HG02610 (cell line): ENCODE data around the gene ADAP1.

ENCODE experiments used
- ATAC-seq: cut with Tn5 transposase; IDR thresholded peaks from one replicate; pipeline ENCODE4 v1.9.1; 2021; ENCODE audit warnings: mild to moderate bottlenecking, moderate library complexity; ENCODE audit not compliant: unreplicated experiment

ADAP1 gene

DNA sequence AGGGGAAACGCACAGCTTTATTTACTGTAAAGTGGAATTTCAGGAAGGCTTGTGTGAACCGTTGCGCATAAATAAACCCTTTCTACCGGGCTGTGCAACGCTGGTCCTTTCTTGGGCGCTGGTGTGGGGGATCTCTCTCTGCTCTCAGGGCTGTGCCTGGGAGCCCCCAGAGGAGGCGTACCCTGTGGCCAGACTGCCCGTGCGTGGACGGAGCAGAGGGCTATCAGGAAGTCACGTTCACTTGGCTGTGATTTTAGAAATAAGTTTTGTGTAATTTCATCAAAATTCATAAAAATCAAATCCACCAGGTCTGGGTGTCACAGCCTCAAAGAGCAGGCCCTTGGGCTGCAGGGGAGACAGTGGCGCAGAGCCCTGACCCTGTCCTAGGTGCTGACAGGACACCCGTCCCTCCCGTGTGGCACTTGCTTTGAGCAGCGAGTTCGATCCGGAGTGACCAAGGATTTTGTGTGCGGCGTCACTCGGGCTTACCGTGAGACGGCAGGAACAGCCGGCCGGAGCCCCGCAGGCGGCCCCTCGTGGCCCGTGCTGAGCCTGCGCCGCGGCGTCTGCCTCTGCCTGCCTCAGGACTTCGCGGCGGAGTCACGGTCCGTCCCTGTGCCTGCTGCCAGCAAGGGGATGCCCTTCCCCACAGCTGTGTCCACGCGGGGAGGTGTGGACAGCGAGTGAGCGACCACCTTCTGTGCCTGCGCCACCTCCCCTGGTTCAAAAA is 58.0 kb downstream of the ADAP1 start:
- ATAC-seq, result no peak

DNA sequence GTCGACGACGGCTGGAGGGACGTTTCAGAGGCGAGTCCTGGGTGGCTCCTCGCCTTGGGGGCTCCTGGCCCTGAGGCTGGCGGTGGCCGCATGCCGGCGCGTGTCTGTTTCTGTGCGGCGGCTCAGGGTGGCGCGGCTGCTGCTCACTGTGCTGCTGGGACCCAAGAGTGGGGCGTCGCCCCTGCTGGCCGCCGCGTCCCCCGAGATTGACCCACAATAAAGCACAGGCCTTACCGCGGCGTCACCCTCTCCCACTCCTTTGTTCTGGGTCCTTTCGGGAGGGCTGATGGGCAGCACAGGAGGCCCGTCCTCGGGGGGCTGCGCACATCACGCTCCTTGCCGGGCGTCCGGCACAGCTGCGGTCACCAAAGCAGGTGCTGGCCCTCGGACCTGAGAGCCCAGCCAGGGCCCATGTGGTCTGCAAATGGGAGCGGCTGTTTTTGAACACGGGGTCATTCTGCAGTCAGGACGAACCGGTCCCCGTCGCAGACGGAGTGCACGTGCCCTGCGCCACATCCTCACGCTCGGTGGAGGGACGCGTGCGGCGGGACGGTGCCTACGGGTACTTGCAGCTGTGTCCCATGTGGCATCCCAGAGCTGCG is 58.9 kb downstream of the ADAP1 start:
- no peak for ATAC-seq

DNA sequence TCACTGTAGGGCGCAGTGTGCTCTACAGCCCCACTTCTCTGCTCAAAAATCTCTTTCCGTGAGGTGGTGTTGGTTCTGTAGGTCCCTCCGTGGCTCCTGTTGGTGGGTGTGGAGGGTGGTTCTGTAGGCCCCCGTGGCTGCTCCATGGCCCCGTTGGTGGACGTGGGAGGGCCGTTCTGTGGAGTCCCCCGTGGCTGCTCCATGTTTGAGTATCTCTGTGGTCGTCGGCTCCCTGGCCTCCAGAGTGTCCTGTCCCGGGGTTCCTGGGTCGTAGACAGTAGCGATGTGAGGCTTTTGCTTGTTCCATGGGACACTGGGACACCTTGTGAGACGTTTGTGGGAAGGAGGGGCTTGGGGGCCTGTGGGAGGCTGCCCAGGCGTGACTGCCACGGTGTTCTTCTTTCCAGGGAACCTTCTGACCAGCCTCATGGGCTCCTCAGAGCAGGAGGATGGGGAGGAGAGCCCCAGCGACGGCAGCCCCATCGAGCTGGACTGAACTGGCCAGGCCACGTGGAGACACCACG is 59.5 kb downstream of the ADAP1 start:
- ATAC-seq, result no peak

DNA sequence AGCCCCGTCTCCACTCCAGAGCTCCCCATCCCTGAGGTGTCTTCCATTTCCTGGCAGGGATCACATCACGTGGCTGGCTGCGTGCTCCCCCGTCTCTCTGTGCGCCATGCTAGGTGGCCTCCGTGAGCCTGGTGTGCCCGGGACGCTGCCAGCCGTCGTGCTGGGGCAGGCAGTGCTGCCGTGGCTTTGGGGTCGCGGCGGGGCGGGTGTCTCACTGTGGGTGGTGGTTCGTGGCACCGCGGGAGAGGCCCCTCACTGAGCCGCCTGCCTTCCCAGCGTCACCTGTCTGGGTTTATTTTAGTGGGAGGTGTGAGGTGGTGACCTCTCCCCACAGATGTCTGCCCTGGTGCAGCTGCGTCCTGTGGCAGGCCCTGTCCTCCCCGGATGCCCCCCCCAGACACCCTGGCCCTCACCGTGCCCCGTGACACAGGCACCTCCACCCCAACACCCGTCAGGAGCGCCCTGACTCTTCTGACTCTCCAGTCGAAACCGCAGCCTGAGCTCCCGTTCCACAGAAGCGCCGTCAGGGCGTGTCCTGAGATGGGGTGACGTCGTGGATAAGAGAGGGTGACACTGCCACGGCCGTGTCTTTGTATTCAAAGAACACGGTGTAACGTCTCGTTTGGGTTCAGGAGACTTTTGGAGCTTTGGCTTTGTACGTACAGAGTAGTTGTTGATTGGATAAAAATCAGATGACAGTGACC is 60.2 kb downstream of the ADAP1 start:
- ATAC-seq, result no peak

DNA sequence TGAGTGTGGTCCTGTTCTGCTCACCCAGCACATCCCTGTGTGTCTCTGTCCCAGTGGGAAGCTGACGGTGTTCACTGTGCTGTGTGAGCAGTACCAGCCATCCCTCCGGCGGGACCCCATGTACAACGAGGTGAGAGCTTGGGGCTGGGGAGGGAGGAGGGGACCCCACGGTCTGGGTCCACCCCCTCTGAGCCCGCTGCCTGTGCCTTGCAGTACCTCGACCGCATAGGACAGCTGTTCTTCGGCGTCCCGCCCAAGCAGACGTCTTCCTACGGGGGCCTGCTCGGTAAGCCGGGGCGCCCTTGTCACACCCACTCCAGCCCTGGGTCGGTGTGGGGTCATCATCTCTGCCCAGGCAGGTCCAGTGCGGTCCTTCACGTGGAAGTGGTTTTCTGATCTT is 60.8 kb downstream of the ADAP1 start:
- no peak for ATAC-seq

DNA sequence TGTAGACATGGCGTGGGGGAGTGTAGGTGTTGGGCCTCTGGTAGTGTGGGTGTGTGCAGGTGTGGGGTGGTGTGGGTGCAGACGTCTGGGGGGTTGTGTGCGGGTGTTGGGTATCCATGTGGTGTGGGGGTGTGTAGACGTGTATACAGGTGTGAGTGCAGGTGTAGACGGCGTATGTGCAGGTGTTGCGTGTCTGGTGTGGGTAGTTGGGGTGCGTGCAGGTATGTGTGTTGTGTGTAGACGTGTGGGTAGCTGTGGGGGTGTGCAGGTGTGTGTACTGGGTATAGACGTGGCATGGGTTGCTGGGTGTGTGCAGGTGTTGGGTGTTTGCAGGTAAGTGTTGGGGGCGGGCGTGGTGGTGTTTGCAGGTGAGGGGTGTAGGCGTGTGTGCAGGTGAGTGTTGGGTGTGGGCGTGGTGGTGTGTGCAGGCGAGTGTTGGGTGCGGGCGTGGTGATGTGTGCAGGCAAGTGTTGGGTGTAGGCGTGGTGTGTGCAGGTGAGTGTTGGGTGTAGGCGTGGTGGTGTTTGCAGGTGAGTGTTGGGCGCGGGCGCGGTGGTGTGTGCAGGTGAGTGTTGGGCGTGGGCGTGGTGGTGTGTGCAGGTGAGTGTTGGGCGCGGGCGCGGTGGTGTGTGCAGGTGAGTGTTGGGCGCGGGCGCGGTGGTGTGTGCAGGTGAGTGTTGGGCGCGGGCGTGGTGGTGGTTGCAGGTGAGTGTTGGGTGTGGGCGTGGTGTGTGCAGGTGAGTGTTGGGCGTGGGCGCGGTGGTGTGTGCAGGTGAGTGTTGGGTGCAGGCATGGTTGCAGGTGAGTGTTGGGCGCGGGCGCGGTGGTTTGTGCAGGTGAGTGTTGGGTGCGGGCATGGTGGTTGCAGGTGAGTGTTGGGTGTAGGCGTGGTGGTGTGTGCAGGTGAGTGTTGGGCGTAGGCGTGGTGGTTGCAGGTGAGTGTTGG is 61.6 kb downstream of the ADAP1 start:
- no peak for ATAC-seq

DNA sequence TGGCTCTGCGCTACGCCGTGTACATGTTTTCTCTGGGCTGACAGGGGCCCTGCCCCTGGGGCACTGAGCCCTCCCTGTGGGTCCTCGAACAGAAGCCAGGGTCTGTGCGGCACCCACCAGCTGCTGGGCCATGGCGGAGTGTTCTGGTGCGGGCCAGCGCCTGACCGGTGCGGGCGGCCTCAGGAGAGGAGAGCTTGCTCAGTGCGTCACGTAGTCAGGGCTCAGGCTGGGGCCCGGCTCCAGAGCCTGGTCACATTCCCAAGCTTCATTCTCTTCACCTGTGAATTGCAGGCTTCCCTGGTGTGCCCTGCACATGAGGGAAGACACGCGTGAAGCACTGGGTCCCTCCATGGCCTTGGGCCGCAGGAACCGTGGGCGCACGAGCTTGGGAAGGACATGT is 62.7 kb downstream of the ADAP1 start:
- no peak for ATAC-seq

DNA sequence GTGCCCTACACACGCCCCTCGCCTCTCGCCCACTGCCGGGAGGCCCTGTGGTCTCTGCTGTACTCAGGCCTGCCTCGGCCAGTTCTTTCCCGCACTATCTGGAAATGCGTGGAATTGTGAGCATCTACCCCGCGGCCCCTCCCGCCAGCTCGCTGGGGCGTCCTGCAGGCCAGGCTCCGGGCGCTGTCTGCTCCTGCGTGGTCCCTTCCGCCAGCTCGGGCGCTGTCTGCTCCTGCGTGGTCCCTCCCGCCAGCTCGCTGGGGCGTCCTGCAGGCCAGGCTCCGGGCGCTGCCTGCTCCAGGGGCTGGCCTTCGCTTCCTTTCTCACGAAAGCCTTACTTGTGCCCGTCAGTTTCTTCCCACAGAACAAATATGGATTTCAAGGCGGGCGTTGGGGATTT is 63.2 kb downstream of the ADAP1 start:
- no peak for ATAC-seq

DNA sequence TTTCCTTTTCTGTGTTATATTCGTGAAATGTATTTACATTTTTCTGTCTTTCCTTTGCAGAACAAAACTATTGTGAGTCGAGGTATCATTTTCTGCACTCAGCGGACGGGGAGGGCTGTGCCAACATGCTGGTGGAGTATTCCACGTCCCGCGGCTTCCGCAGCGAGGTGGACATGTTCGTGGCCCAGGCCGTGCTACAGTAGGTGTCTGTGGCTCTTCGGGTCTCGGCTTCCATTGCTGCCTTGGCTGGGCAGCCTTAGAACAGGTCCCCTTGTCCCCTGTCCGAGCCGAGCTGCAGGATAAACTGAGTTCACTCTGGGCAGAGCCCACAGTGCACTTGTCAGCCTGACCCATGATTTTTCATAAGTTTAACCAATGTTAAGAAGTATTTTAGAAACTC is 63.6 kb downstream of the ADAP1 start:
- no peak for ATAC-seq

DNA sequence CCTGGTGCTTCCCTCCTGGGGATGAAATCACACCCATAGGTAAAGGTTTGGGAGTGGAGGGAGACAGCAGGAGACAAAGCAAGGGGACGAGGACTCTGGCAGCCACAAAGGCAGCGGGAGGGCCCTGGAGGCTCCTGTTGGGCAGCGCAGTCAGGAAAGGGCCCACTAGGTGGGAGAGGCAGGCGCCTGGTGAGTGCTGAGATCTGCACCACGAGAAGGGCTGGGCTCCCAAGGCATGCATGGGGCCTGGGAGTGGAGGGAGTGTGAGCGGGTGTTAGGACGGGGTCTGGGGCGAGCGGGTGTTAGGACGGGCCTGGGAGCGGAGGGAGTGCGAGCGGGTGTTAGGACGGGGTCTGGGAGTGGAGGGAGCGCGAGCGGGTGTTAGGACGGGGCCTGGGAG is 65.1 kb downstream of the ADAP1 start:
- ATAC-seq, result no peak

DNA sequence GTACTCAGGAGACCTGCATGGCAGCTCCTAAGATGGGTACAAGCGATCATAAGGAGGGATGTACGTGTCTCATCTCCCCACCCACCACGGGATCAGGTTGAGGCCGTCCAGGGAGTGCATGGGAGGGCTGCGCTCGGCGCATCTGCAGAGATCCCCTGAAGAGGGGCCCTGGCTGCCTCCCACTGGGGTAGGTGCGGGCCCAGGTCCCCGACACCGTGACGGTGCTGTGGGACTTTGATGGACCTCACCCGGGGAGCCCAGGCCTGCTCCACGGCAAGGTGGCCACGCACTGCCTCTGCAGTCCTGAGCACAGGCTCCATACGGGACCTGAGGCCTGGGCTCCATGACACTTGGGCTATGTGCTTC is 65.5 kb downstream of the ADAP1 start:
- no peak for ATAC-seq

DNA sequence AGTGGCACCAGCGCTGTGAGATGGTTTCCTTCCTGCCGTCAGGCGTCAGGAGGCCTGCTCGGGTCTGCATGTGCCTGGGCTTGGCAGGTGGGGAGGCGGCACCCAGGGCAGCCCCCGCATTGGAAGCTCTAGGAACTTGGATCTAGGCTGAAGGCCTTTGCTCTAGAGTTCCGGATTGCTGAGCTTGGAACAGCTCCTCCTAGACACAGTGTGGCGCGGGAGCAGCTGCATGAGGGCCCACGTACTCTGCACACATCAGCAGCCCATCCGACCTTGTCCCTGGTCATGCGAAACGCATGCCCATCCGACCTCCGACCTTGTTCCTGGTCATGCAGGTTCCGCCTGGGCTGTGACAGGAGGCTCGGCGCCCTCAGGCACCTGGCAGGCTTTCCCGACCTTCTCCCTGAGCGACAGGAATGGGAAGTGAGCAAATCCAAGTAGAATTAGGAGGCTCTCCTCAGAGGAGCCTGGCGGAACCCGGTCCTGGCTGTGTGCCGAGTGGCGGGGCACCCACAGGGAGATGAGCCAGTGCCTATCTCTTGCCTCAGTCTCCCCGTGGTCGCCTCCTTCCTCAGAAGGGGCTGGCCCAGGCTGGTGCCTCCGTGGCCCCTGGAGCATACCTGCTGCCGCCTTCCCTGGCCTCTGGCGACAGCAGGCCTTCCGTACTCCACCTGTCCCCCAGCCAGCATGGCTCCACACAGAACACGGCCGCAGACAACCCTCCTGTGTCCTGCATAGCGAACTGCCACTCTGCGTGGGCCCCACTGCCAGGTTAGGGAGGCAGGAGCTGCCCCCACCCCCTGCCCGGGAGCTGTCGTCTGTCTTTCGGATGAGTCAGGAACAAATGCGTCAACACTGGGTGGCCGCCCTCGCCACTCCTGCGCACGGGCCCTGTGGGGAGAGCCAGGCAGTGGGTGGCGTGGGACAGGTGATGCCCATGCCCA is 66.1 kb downstream of the ADAP1 start:
- no peak for ATAC-seq

DNA sequence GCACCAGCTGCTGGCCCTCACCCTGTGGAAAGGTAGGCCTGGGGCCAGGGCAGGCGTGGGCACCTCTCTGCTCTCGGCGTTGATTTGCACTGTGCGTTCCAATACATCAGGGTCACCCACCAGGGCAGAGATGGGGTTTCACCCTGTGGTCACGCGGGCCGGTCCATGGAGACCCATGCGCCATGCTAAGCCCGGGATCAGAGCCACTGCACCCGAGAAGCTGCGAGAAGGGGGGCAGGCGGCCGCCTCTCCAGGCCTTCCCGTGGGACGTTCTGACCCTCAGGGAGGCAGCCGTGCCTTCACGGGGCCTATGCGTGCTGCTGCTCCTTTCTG is 67.0 kb downstream of the ADAP1 start:
- ATAC-seq, result no peak

DNA sequence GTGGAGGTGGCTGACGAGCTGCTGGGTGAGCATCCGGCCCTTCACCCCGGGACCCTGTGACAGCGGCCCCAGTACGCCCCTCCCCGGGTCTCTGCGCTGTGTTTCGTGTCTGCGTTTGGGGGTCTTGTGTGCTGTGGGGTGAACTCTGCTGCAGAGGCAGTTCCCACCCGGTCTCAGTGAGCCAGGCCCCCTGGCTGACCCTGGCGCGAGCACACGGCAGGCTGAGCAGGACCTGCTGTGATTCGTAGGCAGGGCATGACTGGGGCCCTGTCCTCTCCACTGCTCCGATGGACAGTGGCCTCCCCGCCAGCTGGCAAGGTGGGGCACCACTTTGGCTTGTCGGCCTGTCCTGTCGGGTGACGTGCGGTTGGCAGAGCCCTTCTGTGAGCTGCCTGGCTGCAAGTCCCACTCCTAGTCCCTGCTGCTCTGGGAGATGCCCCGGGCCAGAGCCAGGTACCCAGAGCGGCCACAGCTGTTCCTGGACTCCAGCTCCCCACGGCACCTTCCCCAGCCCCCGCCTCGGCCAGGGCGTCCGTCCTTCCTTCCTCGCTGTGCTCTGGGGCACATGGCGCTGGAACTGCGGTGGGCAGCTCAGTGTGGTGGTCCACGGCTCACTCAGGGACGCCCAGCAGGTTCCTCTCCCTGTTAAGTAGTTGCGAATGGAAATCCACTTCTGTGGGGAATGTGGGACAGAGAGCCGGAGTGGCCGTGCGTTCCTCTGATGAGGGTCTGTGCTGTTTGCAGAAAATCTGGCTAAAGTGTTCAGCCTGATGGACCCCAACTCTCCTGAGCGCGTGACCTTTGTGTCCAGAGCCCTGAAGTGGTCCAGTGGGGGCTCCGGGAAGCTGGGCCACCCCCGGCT is 67.6 kb downstream of the ADAP1 start:
- no peak for ATAC-seq

DNA sequence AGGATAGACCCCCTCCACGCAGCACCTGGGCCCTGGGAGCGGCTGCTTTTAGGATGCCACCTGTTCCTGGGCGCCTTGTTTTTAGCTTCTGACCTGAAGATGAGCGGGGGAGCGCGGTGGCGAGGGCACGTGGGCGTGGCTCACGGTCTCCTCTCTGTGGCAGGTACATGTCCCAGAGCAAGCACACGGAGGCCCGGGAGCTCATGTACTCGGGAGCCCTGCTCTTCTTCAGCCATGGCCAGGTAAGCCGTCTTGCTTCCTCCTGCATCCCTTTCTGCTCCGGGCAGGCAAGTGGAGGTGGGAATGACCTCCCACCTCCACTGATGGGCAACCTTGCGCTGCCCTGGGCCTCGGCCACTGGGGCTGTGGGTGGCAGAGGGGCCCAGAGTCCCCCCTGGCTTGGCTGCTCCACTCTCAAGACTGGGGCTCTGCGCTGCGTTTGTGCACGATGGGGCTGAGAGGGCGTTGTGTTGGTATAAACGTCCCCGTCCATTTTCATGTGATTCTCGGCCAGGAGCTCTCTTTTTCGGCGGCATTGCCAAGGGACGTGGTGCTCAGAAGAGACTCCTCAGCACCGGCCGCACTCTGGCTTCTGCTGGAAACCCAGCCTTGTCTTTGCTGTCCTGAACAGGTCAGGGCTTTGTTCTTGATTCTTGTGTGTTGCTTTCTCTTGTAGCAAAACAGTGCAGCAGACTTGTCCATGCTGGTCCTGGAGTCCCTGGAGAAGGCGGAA is 68.4 kb downstream of the ADAP1 start:
- no peak for ATAC-seq

DNA sequence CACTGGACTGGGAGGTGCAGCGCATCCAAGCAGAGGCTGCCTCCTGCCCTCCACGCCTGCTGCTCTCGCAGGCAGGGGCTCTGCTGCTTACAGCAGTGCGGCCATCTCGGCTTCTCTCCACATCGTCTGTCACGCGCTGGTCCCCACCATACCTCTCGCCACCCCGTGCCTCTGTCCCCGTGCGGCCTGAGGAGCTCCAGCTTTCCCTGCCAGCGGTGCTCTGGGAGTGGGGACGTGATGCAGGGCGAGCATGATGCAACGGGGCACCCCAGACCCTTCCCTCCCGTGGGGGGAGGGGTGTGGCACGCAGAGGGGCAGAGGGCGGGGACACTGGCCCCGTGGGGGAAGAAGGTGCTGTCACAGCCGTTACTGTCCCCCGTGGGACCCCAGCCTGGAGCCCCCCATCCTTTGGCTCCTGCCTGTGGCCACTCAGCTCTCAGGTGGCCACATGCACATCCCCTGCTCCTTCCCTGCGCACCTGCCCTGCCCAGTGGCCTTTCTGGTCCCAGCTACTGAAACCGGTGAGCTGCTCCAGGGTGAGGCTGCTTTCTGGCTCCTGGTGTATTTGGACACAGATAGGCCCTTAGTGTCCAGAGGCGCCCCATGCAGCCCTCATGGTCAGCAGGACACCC is 69.1 kb downstream of the ADAP1 start:
- ATAC-seq, result no peak

DNA sequence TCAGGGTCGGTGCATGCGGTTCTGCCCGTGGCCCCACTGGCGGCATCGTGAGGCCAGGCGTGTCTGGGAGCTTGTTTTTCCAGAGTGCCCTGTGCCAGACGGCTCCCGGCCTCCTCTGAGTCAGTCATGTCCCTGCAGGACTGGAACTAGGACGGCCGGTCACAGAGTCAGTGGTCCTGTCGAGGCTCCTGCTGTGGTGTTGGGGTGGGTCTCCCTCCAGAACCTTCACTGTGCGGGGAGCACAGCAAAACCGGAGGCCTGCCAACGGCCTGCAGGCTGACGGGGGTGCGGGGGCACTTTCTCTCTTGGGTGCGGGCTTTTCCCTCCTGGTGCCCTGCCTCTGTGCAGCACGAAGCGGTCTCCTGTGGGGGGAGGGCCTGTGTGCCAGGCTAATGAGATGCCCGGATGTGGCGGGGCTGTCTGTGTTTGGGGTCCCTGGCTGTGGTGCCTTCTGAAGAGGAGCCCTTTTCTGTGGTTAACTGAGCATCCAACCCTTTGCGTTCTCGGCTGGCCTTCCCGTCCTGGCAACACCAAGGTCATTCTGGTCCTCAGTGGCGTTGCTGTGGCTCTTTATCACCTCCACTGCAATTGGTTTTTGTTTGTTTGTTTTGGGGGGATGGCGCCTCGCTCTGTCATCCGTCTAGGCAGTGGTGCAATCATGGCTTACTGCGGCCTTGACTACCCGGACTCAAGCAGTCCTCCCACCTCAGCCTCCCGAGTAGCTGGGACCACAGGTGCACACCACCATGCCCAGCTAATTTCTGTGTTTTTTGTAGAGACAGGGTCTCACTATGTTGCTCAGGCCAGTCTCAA is 70.1 kb downstream of the ADAP1 start:
- ATAC-seq, result no peak
